ENCODE results near the gene SLC6A13. TPM values are rescaled to one million over a fixed set of nuclear protein-coding genes. Genes with fewer than 3 reads are reported as not detected.

SLC6A13 gene
- total RNA-seq, 1 experiment from 2014 or later = not detected

GRCh38 chr12:197911-198695, 64.5 kb downstream of the SLC6A13 start:
- Histone ChIP-seq H3K27me3 (ENCODE audit: insufficient read depth, low read length) (no peaks in the 10 kb centered on the region; the same call in 1 of the 2 replicates), H2BK15ac (ENCODE audit: low read depth, low read length) (no peak overlapping the region), H3K56ac (ENCODE audit: insufficient read length, low read depth, low read length) (no peak overlapping the region), H4K91ac (ENCODE audit: insufficient read length, low read depth, low read length) (no peak overlapping the region), H3K27ac (ENCODE audit: insufficient read length, low read depth, low read length) (no peak overlapping the region), H4K8ac (replicated peaks; ENCODE audit: insufficient read length, low read depth, low read length) (no peak overlapping the region), H2BK120ac (ENCODE audit: low read depth, low read length, poor library complexity, severe bottlenecking) (no peak overlapping the region), H3K23me2 (ENCODE audit: insufficient read length, low read depth, low read length, poor library complexity, severe bottlenecking) (no peaks in the 10 kb centered on the region), H3T11ph (ENCODE audit: low read length) (no peak overlapping the region), H2AK5ac (ENCODE audit: insufficient read length, low read length) (no peak overlapping the region), H2BK12ac (ENCODE audit: insufficient read length, low read depth, low read length) (no peak overlapping the region), H4K20me1 (ENCODE audit: control insufficient read depth, insufficient read depth, insufficient read length) (no peaks in the 10 kb centered on the region), H3K9ac (ENCODE audit: extremely low read depth, insufficient read length, low read length) (no peak overlapping the region), H3K79me2 (ENCODE audit: insufficient read depth, low read length) (no peaks in the 10 kb centered on the region), H2AFZ (ENCODE audit: low read length) (no peak overlapping the region), H3K4ac (ENCODE audit: low read depth, low read length) (no peak overlapping the region), H3K23ac (ENCODE audit: insufficient read length, low read depth, low read length) (no peak overlapping the region), H3K79me1 (ENCODE audit: insufficient read depth, low read depth, low read length, poor library complexity, severe bottlenecking) (no peaks in the 10 kb centered on the region), H3K4me1 (ENCODE audit: insufficient read depth, low read length) (no peaks in the 10 kb centered on the region), H4K5ac (ENCODE audit: insufficient read length, low read depth, low read length) (no peak overlapping the region), H2BK5ac (ENCODE audit: insufficient read length, low read length) (no peak overlapping the region), H2BK20ac (ENCODE audit: low read depth, low read length, poor library complexity, severe bottlenecking) (no peak overlapping the region), H3K4me2 (ENCODE audit: insufficient read depth, insufficient read length, low read length) (no peak overlapping the region), H3K9me3 (ENCODE audit: control insufficient read depth, low read depth, low read length) (no peaks in the 10 kb centered on the region), H3K18ac (ENCODE audit: insufficient read length, low read depth, low read length) (no peak overlapping the region), H3K14ac (ENCODE audit: insufficient read depth, low read length) (no peak overlapping the region)
- Mint-ChIP-seq H3K27me3 (ENCODE audit: low read depth) (peaks cover 89% of the 10 kb centered on the region), H3K4me3 (no peak overlapping the region), H3K4me1 (peaks cover 16 to 23% of the 10 kb centered on the region in 2 experiments), H3K9me3 (peaks cover 0 to 6% of the 10 kb centered on the region in 2 experiments; a peak in 3 of 5 replicates), H3K36me3 (ENCODE audit: insufficient read depth in 1 of 3, low read depth in 3 of 3) (no peaks in the 10 kb centered on the region), H3K27ac (no peak overlapping the region)
- TF ChIP-seq, protein P1, sequence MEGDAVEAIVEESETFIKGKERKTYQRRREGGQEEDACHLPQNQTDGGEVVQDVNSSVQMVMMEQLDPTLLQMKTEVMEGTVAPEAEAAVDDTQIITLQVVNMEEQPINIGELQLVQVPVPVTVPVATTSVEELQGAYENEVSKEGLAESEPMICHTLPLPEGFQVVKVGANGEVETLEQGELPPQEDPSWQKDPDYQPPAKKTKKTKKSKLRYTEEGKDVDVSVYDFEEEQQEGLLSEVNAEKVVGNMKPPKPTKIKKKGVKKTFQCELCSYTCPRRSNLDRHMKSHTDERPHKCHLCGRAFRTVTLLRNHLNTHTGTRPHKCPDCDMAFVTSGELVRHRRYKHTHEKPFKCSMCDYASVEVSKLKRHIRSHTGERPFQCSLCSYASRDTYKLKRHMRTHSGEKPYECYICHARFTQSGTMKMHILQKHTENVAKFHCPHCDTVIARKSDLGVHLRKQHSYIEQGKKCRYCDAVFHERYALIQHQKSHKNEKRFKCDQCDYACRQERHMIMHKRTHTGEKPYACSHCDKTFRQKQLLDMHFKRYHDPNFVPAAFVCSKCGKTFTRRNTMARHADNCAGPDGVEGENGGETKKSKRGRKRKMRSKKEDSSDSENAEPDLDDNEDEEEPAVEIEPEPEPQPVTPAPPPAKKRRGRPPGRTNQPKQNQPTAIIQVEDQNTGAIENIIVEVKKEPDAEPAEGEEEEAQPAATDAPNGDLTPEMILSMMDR (conservative IDR thresholded peaks at IDR 0.05) = no peak
- no CpG with 5 or more reads among the region's 11 CpGs for WGBS (ENCODE audit: extremely low coverage, insufficient read length, low lambda C conversion rate)
- DNase-seq = no peak

All from H9 (cell line).